HepG2 (cell line): ENCODE results near the gene PGPEP1. TPM values are rescaled to one million over a fixed set of nuclear protein-coding genes. Genes with fewer than 3 reads are reported as not detected.

Experiments
- ATM ChIP-seq: fragments of 450-650 bp; IDR thresholded peaks from 2 replicates; pipeline ENCODE4 v1.7.1; 2017; ENCODE audit warnings: mild to moderate bottlenecking, borderline replicate concordance
- CCAR2 ChIP-seq: fragments of 200-400 bp; formaldehyde crosslinking; optimal IDR thresholded peaks from 2 replicates; pipeline ENCODE3; 2018; ENCODE audit warnings: low read depth, mild to moderate bottlenecking, low read length, moderate library complexity
- CREM ChIP-seq, 2 experiments: sonication (generic) in 1 of 2; formaldehyde crosslinking in 1 of 2; IDR thresholded peaks; 2 replicates each; pipeline versions ENCODE4 v1.4.0 to v1.6.1; 2016 to 2020; ENCODE audit warnings: antibody characterized with exemption in 1 of 2, mild to moderate bottlenecking in 1 of 2, missing genetic modification reagents in 1 of 2
- EED ChIP-seq: sonication (generic); formaldehyde crosslinking; IDR thresholded peaks from 2 replicates; pipeline ENCODE4 v1.5.0; 2020; ENCODE audit warnings: mild to moderate bottlenecking, missing genetic modification reagents
- FOXA3 ChIP-seq: IDR thresholded peaks from 2 replicates; pipeline ENCODE4 v1.6.1; 2016; ENCODE audit warnings: missing genetic modification reagents, missing compliant biosample characterization
- FOXO1 ChIP-seq: sonication (generic); formaldehyde crosslinking; IDR thresholded peaks from 2 replicates; pipeline ENCODE4 v1.4.0; 2020; ENCODE audit warnings: missing genetic modification reagents
- FOXP1 ChIP-seq, 2 experiments: fragments of 450-650 bp in 1 of 2; IDR thresholded peaks; 2 replicates each; pipeline ENCODE4 v1.6.1; 2017 to 2018; ENCODE audit warnings: antibody characterized with exemption in 1 of 2
- GZF1 ChIP-seq: sonication (generic); formaldehyde crosslinking; IDR thresholded peaks from 2 replicates; pipeline ENCODE4 v1.5.1; 2020; ENCODE audit warnings: mild to moderate bottlenecking, missing genetic modification reagents
- HCFC1 ChIP-seq: fragments of 150-350 bp; IDR thresholded peaks from 2 replicates; pipeline ENCODE4 v1.6.1; 2014; ENCODE audit warnings: low read depth, low read length
- HOXA7 ChIP-seq: sonication (generic); formaldehyde crosslinking; IDR thresholded peaks from 2 replicates; pipeline ENCODE4 v1.8.1; 2022; ENCODE audit warnings: mild to moderate bottlenecking, missing genetic modification reagents, moderate library complexity
- KDM1A ChIP-seq: IDR thresholded peaks from 2 replicates; pipeline ENCODE4 v1.6.1; 2016; ENCODE audit warnings: missing compliant biosample characterization
- KDM6A ChIP-seq: IDR thresholded peaks from 2 replicates; pipeline ENCODE4 v1.6.1; 2016; ENCODE audit warnings: low read depth
- MAX ChIP-seq: IDR thresholded peaks from 2 replicates; pipeline ENCODE4 v1.6.1; 2012; ENCODE audit warnings: inconsistent platforms
- MEIS2 ChIP-seq: sonication (generic); formaldehyde crosslinking; IDR thresholded peaks from 2 replicates; pipeline ENCODE4 v1.9.0; 2021; ENCODE audit warnings: mild to moderate bottlenecking, missing genetic modification reagents
- MIXL1 ChIP-seq: IDR thresholded peaks from 2 replicates; pipeline ENCODE4 v1.6.1; 2016
- MTERF4 ChIP-seq: sonication (generic); formaldehyde crosslinking; IDR thresholded peaks from 2 replicates; pipeline ENCODE4 v1.8.0; 2023; ENCODE audit warnings: mild to moderate bottlenecking, missing genetic modification reagents
- NBN ChIP-seq: fragments of 450-650 bp; conservative IDR thresholded peaks from 2 replicates; pipeline ENCODE4 v1.6.1; 2017
- RBAK ChIP-seq: sonication (generic); formaldehyde crosslinking; IDR thresholded peaks from 2 replicates; pipeline ENCODE4 v1.5.1; 2020; ENCODE audit warnings: mild to moderate bottlenecking, missing genetic modification reagents
- RBM22 ChIP-seq: fragments of 200-400 bp; formaldehyde crosslinking; optimal IDR thresholded peaks from 2 replicates; pipeline ENCODE3; 2017; ENCODE audit warnings: mild to moderate bottlenecking, low read length, moderate library complexity
- SP4 ChIP-seq: sonication (generic); formaldehyde crosslinking; IDR thresholded peaks from 2 replicates; pipeline ENCODE4 v1.8.1; 2023; ENCODE audit warnings: mild to moderate bottlenecking, missing genetic modification reagents
- TAF15 ChIP-seq: fragments of 200-400 bp; formaldehyde crosslinking; IDR thresholded peaks from one replicate; pipeline ENCODE4 v1.6.1; 2018; ENCODE audit warnings: mild to moderate bottlenecking, low read depth, low read length; ENCODE audit not compliant: poor library complexity, severe bottlenecking
- TRIM24 ChIP-seq: sonication (generic); formaldehyde crosslinking; IDR thresholded peaks from 2 replicates; pipeline ENCODE4 v1.8.0; 2022; ENCODE audit warnings: mild to moderate bottlenecking, missing genetic modification reagents
- ZBTB46 ChIP-seq: sonication (generic); formaldehyde crosslinking; IDR thresholded peaks from 2 replicates; pipeline ENCODE4 v1.4.0; 2020; ENCODE audit warnings: mild to moderate bottlenecking, missing genetic modification reagents, borderline replicate concordance
- ZFP41 ChIP-seq: sonication (generic); formaldehyde crosslinking; IDR thresholded peaks from 2 replicates; pipeline ENCODE4 v1.4.0; 2020; ENCODE audit warnings: mild to moderate bottlenecking, missing genetic modification reagents, borderline replicate concordance
- ZFY ChIP-seq: sonication (generic); formaldehyde crosslinking; IDR thresholded peaks from 2 replicates; pipeline ENCODE4 v1.4.0; 2020; ENCODE audit warnings: missing genetic modification reagents
- ZMYM4 ChIP-seq: sonication (generic); formaldehyde crosslinking; IDR thresholded peaks from 2 replicates; pipeline ENCODE4 v1.8.1; 2023; ENCODE audit warnings: mild to moderate bottlenecking, missing genetic modification reagents
- ZNF253 ChIP-seq: sonication (generic); formaldehyde crosslinking; IDR thresholded peaks from 2 replicates; pipeline ENCODE4 v1.8.0; 2022; ENCODE audit warnings: mild to moderate bottlenecking, missing genetic modification reagents, borderline replicate concordance
- ZNF501 ChIP-seq: sonication (generic); formaldehyde crosslinking; IDR thresholded peaks from 2 replicates; pipeline ENCODE4 v1.5.1; 2020; ENCODE audit warnings: mild to moderate bottlenecking, moderate library complexity, missing genetic modification reagents
- ZNF709 ChIP-seq: sonication (generic); formaldehyde crosslinking; IDR thresholded peaks from 2 replicates; pipeline ENCODE4 v1.5.0; 2020; ENCODE audit warnings: mild to moderate bottlenecking, missing genetic modification reagents
- ZNF713 ChIP-seq: sonication (generic); formaldehyde crosslinking; IDR thresholded peaks from 2 replicates; pipeline ENCODE4 v1.4.0; 2020; ENCODE audit warnings: mild to moderate bottlenecking, missing genetic modification reagents
- ZNF776 ChIP-seq: sonication (generic); formaldehyde crosslinking; IDR thresholded peaks from 2 replicates; pipeline ENCODE4 v1.4.0; 2020; ENCODE audit warnings: mild to moderate bottlenecking, missing genetic modification reagents
- polyA plus RNA-seq, 8 experiments: library from polyadenylated mRNA; depleted of rRNA in 3 of 8; stranded (reverse) in 7 of 8; unstranded in 1 of 8; fragments of >200 nt; fragmentation: Illumina TruSeq in 4 of 8; extraction: Trizol in 4 of 8; gene quantifications; 2 replicates each; pipeline versions ENCODE4 v1.2.1 to v1.2.3, GENCODE V29; 2011 to 2016; ENCODE audit warnings: low read depth in 4 of 8, missing spikeins in 1 of 8, mixed read lengths in 1 of 8; ENCODE audit not compliant: insufficient read depth in 1 of 8
- total RNA-seq, 5 experiments: library from RNA; depleted of rRNA; stranded (reverse); fragments of >200 nt; fragmentation: Illumina TruSeq; extraction: Trizol; gene quantifications; 2 replicates each; pipeline ENCODE4 v1.2.3, GENCODE V29; 2016; ENCODE audit warnings: low read depth in 1 of 5

PGPEP1 gene
- total and polyA plus RNA-seq, 2 of the 13 experiments (the other 11 are each of a cell fraction or from before 2014, with no cell fraction given), result 53.1 to 56.6 TPM

GRCh38 chr19:18292810-18293641, 47.4 kb upstream of the PGPEP1 start (continued):
- TF ChIP-seq ZFP41 (CRISPR knock-in tag) (no peak), KDM1A (CRISPR knock-in tag) (no peak), MAX (peak; percentile 9; the same call in 1 of the 2 replicates), EED (CRISPR knock-in tag) (no peak), ZNF501 (CRISPR knock-in tag) (0 out of 2 replicates have a peak, but pooled peaks have one; percentile 34), CREM (IDR thresholded peaks at IDR 0.05) (no peak), CREM (CRISPR knock-in tag; IDR thresholded peaks at IDR 0.05) (no peak), SP4 (CRISPR knock-in tag) (no peak), TAF15 (no peak), NBN (no peak), FOXO1 (CRISPR knock-in tag) (no peak), MIXL1 (CRISPR knock-in tag) (peak; percentile 60; the same call in 1 of the 2 replicates), CCAR2 (no peak), ZNF776 (CRISPR knock-in tag) (no peak), MTERF4 (CRISPR knock-in tag) (no peak), TRIM24 (no peak), GZF1 (CRISPR knock-in tag) (0 out of 2 replicates have a peak, but pooled peaks have one; percentile 33), FOXP1 (IDR thresholded peaks at IDR 0.05) (no peak), FOXP1 (CRISPR knock-in tag; IDR thresholded peaks at IDR 0.05) (no peak), ZBTB46 (CRISPR knock-in tag) (no peak), MEIS2 (CRISPR knock-in tag) (no peak), KDM6A (CRISPR knock-in tag) (no peak), FOXA3 (no peak), ZNF713 (no peak), ZMYM4 (CRISPR knock-in tag) (peak; percentile 16; the same call in 1 of the 2 replicates), ZFY (CRISPR knock-in tag) (peak; percentile 57), HCFC1 (no peak), RBAK (CRISPR knock-in tag) (no peak), ATM (no peak), RBM22 (no peak), HOXA7 (CRISPR knock-in tag) (no peak), ZNF253 (CRISPR knock-in tag) (no peak), ZNF709 (CRISPR knock-in tag) (no peak)
